Activated T-helper 1 cell treated with anti-CD3 and anti-CD28 coated beads, Interleukin-2, amount 50 U/mL, for 16 hours (primary cell): ENCODE data around the gene CRYL1.

Experiments used
- DNase-seq, 2 donors: peaks; one replicate each; pipeline ENCODE4 v3.0.0-alpha.2; 2020; ENCODE audit warnings: low read depth in 1 of 2, low spot score in 1 of 2

Gene CRYL1

GRCh38 chr13:20383058-20383457 is 142.6 kb downstream of the CRYL1 start:
- no peak for DNase-seq

- DNase-seq, result no peak
Measured at GRCh38 chr13:20381401-20381800, 144.3 kb downstream of the CRYL1 start.

GRCh38 chr13:20378721-20379120 is 146.9 kb downstream of the CRYL1 start:
- DNase-seq, result no peak

DNA sequence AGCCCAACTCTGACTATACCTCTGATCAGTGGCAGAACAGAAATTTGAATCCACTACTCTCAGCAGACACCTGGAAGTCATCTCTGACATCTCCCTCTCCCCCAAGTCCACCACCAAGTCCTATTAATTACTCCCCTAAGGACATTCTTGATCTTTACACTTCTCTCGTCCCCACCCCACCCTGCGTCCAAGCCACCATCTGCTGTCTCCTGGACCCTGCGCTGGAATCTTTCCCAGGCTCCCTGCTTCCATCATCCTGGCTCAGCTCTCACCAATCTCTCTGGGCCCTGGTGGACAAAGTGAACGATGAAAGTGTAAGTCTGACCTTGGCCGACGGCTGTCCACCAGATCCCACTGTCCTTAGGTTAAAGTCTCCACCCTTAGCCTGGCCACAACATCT is 147.9 kb downstream of the CRYL1 start:
- DNase-seq, result no peak

- DNase-seq, result no peak
Measured at GRCh38 chr13:20375871-20376270, 149.8 kb downstream of the CRYL1 start.

DNA sequence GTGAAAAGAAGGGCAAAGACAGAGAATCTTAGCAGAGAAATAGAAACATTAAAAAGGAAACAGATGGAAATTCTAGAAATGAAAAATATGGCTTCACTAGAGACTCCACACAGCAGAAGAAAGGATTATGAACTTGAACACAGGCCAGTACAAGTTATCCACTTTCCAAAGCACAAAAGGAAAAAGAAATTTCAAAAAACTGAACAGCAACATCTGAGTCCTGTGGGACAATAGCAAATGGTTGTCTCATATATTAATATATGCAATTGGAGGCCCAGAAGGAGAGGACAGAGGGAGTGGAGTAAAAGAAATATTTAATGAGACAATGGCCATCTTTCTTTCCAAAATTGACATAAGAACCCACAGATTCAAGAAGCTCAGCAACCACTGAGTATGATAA is 151.8 kb downstream of the CRYL1 start:
- no peak for DNase-seq

GRCh38 chr13:20371825-20372224 is 153.8 kb downstream of the CRYL1 start:
- DNase-seq, result no peak

DNA sequence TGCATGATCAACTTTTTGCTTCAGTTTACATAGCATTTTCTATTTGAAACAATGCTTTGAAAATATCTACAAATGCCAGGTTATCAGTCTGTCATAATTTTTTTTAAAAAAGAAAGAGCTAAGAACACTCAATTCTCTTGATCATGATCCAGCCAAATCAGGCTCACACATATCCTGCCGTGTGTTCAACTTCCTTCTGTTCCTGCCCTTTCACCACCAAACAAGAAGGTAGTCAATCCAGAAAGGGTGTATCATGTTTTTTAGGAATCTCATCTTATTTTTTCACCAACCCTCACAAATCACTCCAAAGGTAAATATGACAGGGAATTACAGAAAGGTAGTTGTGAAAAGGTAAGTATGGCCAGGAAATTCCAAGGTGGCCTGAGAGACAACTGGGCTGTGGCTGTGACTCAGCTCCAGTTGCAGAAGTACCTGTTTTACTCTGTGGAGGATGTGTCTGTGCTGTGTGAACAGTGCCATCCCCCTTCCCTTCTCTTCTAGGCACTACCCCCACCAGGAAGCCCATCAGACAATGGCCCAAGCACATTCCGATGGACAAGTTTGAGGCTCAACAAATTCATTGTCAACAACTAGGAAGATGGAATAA is 154.7 kb downstream of the CRYL1 start:
- no peak for DNase-seq

DNA sequence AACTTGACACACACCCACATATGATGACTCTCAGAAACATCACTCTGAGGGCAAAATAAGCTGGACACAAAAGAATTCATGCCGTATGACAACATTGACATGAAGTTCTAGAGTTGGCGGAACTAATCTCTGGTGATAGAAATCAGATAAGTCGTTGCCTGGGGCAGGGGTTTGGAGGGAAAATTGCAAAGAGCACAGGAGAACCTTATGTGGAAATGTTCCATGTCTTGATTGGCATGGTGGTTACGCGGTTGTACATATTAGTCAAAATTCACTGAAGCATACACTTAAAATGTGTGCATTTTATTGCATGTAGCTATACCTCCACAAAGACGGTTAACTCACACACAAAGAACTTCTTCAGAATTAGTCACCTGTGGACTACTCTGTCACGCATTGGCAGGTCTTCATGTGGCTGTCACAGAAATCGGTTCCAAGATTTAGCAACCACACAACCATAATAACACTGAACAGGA is 155.7 kb downstream of the CRYL1 start:
- DNase-seq, result no peak

- DNase-seq, result no peak
Measured at GRCh38 chr13:20366056-20366455, 159.6 kb downstream of the CRYL1 start.

GRCh38 chr13:20363603-20364002 is 162.1 kb downstream of the CRYL1 start:
- no peak for DNase-seq

GRCh38 chr13:20363172-20363571 is 162.5 kb downstream of the CRYL1 start:
- DNase-seq, result no peak

- no peak for DNase-seq
Measured at GRCh38 chr13:20362484-20363041, 163.1 kb downstream of the CRYL1 start.

GRCh38 chr13:20360835-20361412 is 164.7 kb downstream of the CRYL1 start:
- DNase-seq, result no peak

DNA sequence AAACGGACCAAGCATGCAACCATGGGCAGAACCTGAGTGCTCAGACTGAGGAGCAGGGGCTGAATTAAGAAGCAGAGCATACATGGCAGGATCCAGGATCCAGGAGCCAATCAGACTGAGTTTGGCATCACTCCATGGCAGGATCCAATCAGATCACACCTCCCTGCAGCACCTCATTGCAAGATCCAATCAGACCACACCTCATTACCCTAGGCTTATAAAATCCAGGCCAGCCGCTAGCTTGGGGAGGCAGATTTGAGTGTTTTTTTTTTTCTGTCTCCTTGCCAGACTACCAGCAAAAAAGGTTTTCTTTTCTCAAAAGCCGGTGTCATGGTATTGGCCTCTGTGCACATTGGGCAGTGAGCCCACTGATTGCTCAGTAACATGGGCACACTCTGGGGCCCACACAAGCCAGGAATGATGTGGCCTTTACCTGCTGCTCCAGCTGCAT is 165.6 kb downstream of the CRYL1 start:
- DNase-seq, result no peak

GRCh38 chr13:20359335-20359734 is 166.3 kb downstream of the CRYL1 start:
- DNase-seq, result no peak

DNA sequence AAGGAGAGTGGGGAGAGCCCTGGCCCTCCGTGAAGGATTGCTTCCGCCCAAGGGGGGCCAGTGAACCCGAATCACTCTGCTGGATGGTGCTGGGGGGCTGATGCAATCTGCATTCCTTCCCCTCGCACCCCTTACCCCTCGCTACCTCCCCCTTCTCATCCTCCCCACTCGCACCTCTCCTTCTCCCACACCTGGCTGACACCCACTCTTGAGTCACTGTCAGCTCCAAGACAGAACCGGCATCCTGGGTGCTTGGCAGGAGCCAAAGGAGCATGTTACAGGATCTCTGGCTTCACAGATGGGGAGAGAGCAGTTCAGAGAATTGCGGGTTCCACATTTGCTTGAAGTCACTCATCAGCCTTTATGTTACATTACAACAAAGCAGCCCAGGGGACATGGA is 167.6 kb downstream of the CRYL1 start:
- no peak for DNase-seq

- no peak for DNase-seq
Measured at GRCh38 chr13:20356444-20356843, 169.2 kb downstream of the CRYL1 start.

GRCh38 chr13:20354722-20355121 is 170.9 kb downstream of the CRYL1 start:
- DNase-seq, result no peak

GRCh38 chr13:20353973-20354372 is 171.7 kb downstream of the CRYL1 start:
- no peak for DNase-seq
